Midbrain (tissue), 1 donor: Measurements from ENCODE around the gene OSER1.

Experiments used
- DNase-seq: peaks from one replicate; lab custom pipeline; 2025; lab: John Stamatoyannopoulos, UW

Gene OSER1

DNA sequence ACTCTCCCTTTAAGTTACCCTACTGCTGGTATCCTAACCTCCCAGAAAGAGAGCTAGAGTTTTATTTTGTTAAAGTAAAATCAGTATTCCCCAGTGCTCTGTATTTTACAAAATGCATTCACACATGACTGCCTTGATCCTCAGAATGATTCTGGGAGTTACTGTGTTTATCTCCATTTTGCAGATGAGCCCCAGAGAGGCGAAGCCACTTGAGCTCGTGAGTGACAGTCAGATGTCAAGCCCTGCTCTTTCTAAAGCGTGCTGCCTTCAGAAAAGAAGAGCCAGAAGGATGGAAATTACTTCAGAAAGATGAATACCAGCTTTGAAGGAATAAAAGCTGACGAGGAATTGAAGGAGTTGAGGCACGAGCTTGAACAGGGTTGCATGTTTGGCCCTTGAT is 14.1 kb upstream of the OSER1 start:
- DNase-seq, result no peak

GRCh38 chr20:44223721-44224120 is 13.2 kb upstream of the OSER1 start:
- DNase-seq, result no peak

DNA sequence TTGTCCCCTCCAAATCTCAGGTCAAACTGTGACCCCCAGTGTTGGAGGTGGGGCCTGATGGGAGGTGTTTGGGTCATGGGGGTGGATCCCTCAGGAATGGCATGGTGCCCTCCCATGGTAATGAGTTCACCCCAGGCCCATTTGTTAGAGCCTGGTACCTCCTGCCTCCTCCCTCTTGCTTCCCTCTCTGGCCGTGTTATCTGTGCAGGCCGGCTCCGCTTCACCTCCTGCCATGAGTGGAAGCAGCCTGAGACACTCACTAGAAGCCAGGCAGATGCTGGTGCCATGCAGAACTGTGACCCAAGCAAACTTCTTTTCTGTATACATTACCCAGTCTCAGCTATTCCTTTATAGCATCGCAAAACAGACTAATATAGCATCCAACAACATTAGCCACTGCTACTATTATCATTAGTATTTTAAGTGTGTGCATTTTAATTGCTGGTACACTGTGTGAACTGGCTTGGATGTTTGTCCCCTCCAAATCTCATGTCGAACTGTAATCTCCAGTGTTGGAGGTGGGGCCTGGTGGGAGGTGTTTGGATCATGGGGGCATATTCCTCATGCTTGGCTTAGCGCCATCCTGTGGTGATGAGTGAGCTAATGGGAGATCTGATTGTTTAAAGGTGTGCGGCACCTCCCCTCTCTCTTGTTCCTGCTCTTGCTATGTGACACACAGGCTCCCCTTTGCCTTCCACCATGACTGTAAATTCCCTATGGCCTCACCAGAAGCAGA is 12.2 kb upstream of the OSER1 start:
- no peak for DNase-seq

GRCh38 chr20:44222027-44222426 is 11.5 kb upstream of the OSER1 start:
- DNase-seq, result no peak

- no peak for DNase-seq
Observed at GRCh38 chr20:44221368-44221954, 10.9 kb upstream of the OSER1 start.

GRCh38 chr20:44219791-44220190 is 9.2 kb upstream of the OSER1 start:
- no peak for DNase-seq

- DNase-seq, result no peak
Observed at GRCh38 chr20:44219170-44219730, 8.7 kb upstream of the OSER1 start.

- DNase-seq, result no peak
Observed at GRCh38 chr20:44218446-44218845, 7.9 kb upstream of the OSER1 start.

GRCh38 chr20:44217342-44218092 is 6.9 kb upstream of the OSER1 start:
- peak; percentile 54 for DNase-seq

GRCh38 chr20:44215125-44215524 is 4.6 kb upstream of the OSER1 start:
- peak; percentile 73 for DNase-seq

- DNase-seq, result no peak
Observed at GRCh38 chr20:44212792-44213191, 2.2 kb upstream of the OSER1 start.

DNA sequence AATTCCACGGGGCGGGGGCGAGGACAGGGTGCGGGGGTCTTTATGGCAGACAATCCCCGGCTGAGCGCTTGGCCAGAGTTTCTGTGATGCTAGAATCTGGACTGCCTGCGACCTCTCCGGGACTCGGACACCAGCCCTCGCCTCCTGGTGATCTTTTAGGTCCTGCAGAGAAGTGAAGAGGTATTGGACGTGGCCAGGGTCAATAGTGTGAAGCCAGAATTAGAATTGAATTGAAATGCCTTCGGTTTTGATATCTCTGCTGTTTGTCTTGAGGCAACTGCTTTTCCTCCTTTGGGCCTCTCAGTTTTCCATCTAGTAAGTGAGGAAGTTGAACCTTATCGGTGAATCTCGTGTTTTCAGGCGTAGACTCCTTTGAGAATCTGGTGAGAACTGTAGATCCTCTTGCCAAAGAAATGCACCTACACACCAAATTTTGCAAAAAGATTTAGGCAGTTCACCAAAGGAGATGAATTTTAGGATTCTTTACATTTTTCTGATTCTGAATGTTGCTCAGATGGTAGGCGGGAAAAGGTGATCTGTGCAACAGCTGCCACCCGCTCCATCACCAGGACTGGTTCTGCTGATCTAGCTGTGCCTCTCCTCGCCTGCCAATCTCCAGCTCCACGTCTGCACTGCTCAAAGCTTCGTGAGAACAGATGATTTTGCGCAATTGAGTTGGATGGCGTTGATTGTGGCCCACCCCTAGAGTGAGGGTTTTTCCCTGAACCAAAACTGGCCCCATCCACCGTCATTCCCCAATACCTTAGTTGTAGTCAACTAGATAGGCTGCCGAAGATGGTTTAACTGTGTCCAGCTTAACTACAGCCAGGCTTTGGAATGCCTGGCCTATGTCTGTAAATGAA is 837 bp upstream of the OSER1 start:
- DNase-seq, result peak; percentile 57

GRCh38 chr20:44209686-44210405 is 725 bp downstream of the OSER1 start:
- DNase-seq, result no peak

DNA sequence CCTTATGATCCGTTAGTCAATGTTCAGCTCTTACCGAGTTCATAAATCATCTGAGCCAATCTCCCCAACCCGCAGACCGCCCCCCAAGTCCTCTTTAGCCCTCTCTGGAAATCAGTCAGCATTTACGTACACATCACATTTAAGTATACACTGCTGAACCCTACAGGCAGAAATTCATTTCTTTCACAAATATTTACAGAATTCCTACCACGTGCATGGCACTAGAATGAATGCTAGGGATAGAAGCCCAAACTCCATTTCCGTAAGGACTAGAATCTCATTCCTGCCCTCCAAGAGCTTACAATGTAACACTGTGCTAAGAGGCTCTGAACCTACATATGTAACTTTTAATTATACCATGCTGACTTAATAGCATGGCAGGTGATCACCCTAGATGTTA is 1.8 kb downstream of the OSER1 start:
- no peak for DNase-seq

- DNase-seq, result no peak
Observed at GRCh38 chr20:44208165-44208564, 2.4 kb downstream of the OSER1 start.

- no peak for DNase-seq
Observed at GRCh38 chr20:44207126-44207723, 3.3 kb downstream of the OSER1 start.

DNA sequence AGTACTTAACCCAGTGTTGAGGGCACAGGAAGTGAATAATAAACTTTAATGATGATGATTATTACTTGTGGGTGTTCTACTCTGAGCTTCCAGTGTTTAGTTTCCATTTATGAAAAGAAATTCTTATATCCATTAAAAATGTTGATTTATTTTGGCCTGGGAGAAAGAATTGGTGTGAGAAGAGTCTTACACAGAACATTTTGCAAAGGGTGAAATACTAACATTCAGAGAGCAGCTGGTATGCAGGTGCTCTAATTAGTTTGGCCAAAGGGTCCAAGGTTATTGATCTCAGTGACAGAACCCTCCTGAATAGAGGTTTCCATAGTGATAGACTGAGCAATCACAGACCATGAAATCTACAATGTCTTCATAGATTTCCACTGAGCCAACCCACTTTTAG is 4.4 kb downstream of the OSER1 start:
- no peak for DNase-seq

GRCh38 chr20:44204832-44205215 is 5.7 kb downstream of the OSER1 start:
- DNase-seq, result no peak

GRCh38 chr20:44204156-44204831 is 6.3 kb downstream of the OSER1 start:
- no peak for DNase-seq

DNA sequence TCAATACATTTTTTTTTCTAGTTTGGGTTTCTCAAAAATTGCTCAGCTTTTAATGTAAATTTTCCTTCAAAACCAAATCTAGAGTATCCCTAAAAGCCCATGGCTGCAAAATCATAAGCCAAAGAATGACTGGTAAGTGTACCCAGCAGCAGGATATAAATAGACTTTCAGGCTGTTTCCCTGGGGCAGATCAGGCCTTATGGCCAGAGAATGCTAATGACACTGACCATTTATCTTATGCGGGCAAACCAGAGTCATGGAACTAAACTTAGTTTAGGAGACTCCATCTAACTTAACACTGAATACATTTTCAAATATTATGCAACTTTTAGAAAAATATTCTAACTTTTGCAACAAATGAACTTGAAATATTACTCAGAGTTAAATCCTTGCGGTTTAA is 7.4 kb downstream of the OSER1 start:
- no peak for DNase-seq
